ENCODE data around the gene ZCCHC14. TPM values are rescaled to one million over a fixed set of nuclear protein-coding genes. Genes with fewer than 3 reads are reported as not detected.

ZCCHC14 gene
- total and polyA plus RNA-seq, 10 of the 15 experiments (the other 5 are each of a cell fraction or from before 2014, with no cell fraction given): 0.02 to 0.26 (median 0.05) TPM; not detected in 3

- Histone ChIP-seq H3K4me1 (ENCODE audit: control insufficient read depth, insufficient read depth, low read length) (peaks cover 11% of the 10 kb centered on the region), H3K4me3 (no peak overlapping the region), H2AFZ (ENCODE audit: control insufficient read depth, low read depth, low read length) (no peak overlapping the region), H3K9ac (ENCODE audit: control insufficient read depth, insufficient read depth, low read length) (no peak overlapping the region), H3K27me3 (replicated peaks in 1 of 2; ENCODE audit: control insufficient read depth in 2 of 2, insufficient read depth in 2 of 2, low read length in 1 of 2) (peaks cover 0 to under 1% of the 10 kb centered on the region in 2 experiments), H3K4me2 (ENCODE audit: control insufficient read depth, insufficient read depth) (no peak overlapping the region), H3K9me3 (replicated peaks; ENCODE audit: control insufficient read depth, insufficient read depth, low read length) (no peaks in the 10 kb centered on the region; the same call in 2 of the 3 replicates), H3K79me2 (ENCODE audit: control insufficient read depth, insufficient read depth, low read length) (no peaks in the 10 kb centered on the region), H3K27ac (ENCODE audit: control insufficient read depth, insufficient read depth) (no peak overlapping the region), H4K20me1 (ENCODE audit: control insufficient read depth, insufficient read depth) (no peaks in the 10 kb centered on the region), H3K36me3 (ENCODE audit: control insufficient read depth in 2 of 2, insufficient read depth in 2 of 2, low read length in 1 of 2) (no peaks in the 10 kb centered on the region)
- SMC1A ChIA-PET (ENCODE audit: uncharacterized antibody, unreplicated experiment): no interaction called here
- intact Hi-C loops (cut with micrococcal nuclease; ENCODE audit: unreplicated experiment): no loop called here
- ATAC-seq (no peak), DNase-seq (ENCODE audit: low read depth, low spot score) (no peak), FAIRE-seq (no peak)
- no TSS peak for BruUV-seq (replicated peaks)
- in situ Hi-C loops (cut with MboI): no loop called here
- CTCF ChIA-PET: interaction anchor here (1.4 kb wide), 1 partner anchor 280 kb away, joined by 3 read pairs; no protein-coding TSS in a partner anchor
- RAD21 ChIA-PET (ENCODE audit: unreplicated experiment): no interaction called here
- 26% methylated on average over 9 of the region's 9 CpGs for WGBS (ENCODE audit: insufficient coverage, insufficient replicate concordance, low lambda C conversion rate, missing lambda C conversion rate)
- TF ChIP-seq TCF12 (IDR thresholded peaks at IDR 0.05; ENCODE audit: low read depth, low read length) (no peak), ZBTB11 (CRISPR knock-in tag; IDR thresholded peaks at IDR 0.05) (no peak), NKRF (conservative IDR thresholded peaks at IDR 0.05) (no peak), FOXM1 (IDR thresholded peaks at IDR 0.05; ENCODE audit: low read depth, low read length) (no peak), SMAD5 (IDR thresholded peaks at IDR 0.05; ENCODE audit: low read depth) (no peak), RCOR1 (conservative IDR thresholded peaks at IDR 0.05; ENCODE audit: low read depth, low read length) (no peak), WRNIP1 (IDR thresholded peaks at IDR 0.05; ENCODE audit: borderline replicate concordance, low read depth, low read length) (no peak), TAF1 (IDR thresholded peaks at IDR 0.05; ENCODE audit: borderline replicate concordance, low read depth, low read length) (no peak), DPF2 (IDR thresholded peaks at IDR 0.05) (no peak), RAD51 (IDR thresholded peaks at IDR 0.05) (no peak), KDM1A (IDR thresholded peaks at IDR 0.05; ENCODE audit: borderline replicate concordance) (no peak), CREM (IDR thresholded peaks at IDR 0.05; ENCODE audit: low read depth) (no peak), POLR2AphosphoS5 (IDR thresholded peaks at IDR 0.05; ENCODE audit: low read length) (no peak), KAT2A (conservative IDR thresholded peaks at IDR 0.05; ENCODE audit: control insufficient read depth, low read depth, low read length) (no peak), CREB1 (IDR thresholded peaks at IDR 0.05; ENCODE audit: low read depth) (no peak), ZNF274 (IDR thresholded peaks at IDR 0.05; ENCODE audit: insufficient read depth, insufficient read length) (no peak), ASH2L (IDR thresholded peaks at IDR 0.05; ENCODE audit: borderline replicate concordance, low read depth) (no peak)
- POLR2A ChIA-PET: no interaction called here
Measured at GRCh38 chr16:87498324-87499188, 5.7 kb upstream of the ZCCHC14 start.
